Stimulated activated CD8-positive, alpha-beta memory T cell treated with anti-CD3 and anti-CD28 coated beads, Interleukin-12 subunit alpha, Interleukin-12 subunit beta, amount 100 ng/mL, for 24 hours (primary cell): ENCODE measurements around the gene LIN7A.

Experiments used
- DNase-seq: peaks from one replicate; pipeline ENCODE4 v3.0.0-alpha.2; 2020; ENCODE audit errors: extremely low read depth

The LIN7A gene

DNA sequence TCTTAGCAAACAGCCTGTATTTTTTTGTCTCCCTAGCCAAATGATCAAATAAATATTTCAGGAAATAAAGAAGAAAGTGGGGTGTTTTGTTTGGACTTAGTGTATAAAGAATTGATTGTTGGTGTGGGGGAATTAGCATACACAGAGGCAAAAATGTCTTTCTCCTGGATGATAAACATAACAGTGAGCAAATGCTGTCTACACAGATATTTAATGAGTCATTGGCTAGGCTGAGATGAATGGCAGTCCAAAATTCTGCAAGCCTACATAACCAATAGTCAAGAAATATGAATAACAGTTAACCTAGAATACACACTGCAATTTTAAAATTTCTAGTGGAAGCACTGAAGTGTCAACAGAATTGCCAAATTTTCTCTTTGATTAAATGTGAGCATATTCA is 185.3 kb downstream of the LIN7A start:
- no peak for DNase-seq

DNA sequence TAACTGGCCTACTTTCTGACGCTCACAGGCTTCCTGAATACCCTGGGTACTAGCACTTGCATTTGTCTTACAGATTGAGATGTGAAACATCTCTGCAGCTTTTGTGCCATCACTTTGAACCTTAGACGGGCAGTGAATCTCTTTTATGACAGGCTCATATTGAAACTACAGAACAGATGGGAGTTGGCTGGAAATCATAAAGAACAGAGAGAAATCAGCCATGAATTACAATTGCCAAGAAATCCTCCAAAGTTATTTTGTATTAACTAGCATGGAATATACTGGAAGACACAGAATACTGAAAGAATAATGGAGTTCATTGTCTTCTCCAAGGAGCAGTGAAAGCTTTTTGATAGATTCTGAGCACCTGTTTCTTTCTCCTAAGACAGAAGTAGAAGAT is 188.3 kb downstream of the LIN7A start:
- no peak for DNase-seq

- no peak for DNase-seq
Observed at GRCh38 chr12:80747800-80748199, 189.9 kb downstream of the LIN7A start.

DNA sequence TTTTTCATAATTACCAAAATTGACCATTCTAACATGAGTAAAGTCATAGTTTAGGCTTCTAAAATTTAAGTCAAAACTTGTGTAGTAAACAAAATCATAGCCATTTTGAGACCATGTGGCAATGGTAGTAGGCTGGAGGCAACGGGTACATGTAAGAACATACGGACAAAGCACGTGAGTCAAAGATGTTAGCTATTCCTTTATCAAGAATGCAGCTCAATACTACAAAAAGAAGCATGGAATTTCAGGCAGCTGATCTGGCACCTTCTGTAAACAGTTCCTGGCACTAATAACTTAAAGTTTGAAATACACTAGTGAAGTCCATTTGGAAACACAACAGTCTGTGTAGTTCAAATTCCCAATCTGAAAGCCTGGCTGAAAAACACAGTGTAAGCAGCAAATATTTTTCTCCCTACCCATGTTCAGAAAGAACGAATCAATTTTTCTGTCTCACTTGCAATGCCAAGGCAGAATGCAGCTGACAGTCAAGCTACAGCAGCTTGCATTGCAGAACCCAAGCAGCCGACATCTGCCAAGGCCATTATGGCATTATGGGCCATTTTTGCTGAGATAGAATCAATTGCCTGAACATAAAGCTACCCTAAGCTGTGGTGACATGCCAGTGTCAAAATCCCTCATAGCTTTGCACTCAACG is 191.8 kb downstream of the LIN7A start:
- DNase-seq = no peak
